Measurements from ENCODE around the gene SH3D19.
"Not testable (repeated sequence)": the region's sequence is repeated elsewhere in the genome, so short reads cannot be mapped to it uniquely, and the experiment has no call there.

SH3D19 gene

DNA sequence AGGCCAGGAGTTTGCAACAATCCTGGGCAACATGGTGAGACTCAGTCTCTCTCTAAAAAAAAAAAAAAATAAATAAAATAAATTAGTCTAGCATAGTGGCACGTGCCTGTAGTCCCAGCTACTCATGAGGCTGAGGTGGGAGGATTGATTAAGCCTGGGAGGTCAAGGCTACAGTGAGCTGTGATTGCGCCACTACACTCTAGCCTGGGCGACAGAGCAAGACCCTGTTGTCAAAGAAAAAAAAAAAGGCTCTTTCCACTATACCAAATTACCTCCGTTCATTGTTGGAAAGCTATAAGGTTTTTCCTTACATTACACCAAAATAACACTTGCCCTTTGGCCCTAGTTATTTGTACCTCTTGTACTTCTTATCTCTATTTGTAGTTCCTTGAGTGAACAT, 58.3 kb downstream of the SH3D19 start:
- DNase-seq = no peak

DNA sequence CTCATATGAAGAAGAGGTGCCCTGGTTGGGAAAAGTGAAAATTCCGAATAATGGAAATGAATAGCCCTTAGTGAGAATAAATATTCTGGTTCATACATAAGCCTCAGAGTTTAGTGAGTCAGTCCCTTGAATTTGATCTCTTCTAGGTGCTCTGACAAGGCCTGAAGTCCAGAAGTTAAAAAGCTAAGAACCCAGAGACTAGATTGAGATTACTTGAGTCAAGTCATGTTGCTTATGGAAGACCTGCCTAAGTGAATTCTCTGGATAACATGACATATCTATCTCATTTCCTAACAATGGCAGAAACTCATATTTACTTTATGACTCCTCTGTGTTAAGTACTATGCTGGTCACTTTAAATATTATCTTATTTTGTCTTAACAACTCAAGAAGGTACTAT, 58.9 kb downstream of the SH3D19 start:
- no peak for DNase-seq

DNA sequence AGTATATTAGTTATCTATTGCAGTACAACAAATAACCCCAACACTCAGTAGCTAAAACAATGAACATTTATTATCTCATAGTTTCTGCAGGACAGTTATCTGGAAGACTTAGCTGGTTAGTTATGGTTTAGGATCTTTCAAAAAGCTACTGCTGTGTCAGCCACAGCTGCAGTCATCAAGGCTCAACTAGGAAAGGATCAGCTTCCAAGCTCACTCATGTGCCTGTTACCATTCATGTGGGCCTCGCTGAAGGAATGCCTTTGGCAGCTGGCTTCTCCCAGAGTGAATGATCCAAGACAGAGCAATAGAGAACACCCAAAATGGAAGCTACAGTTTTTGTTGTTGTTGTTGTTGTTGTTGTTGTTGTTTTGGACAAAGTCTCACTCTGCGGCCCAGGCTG, 62.0 kb downstream of the SH3D19 start:
- no peak for DNase-seq

DNA sequence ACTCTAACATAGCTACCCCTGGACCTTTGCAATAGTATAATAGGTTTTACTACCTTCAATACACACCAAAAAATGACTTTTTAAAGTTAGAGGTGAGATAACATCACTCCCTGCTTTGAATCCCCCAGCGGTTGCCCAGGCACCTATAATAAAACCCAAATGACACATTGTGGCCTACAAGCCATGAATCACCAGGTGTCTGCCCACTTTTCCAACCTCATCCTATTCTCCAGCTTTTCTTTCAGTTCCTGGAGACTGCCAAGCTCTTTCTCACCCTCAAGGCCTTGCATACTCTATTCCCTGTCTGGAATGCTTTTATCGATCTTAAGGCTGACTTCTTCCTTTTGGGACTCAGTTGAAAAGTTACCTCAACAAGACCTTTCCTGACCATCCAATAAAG, 64.9 kb downstream of the SH3D19 start:
- DNase-seq = no peak

DNA sequence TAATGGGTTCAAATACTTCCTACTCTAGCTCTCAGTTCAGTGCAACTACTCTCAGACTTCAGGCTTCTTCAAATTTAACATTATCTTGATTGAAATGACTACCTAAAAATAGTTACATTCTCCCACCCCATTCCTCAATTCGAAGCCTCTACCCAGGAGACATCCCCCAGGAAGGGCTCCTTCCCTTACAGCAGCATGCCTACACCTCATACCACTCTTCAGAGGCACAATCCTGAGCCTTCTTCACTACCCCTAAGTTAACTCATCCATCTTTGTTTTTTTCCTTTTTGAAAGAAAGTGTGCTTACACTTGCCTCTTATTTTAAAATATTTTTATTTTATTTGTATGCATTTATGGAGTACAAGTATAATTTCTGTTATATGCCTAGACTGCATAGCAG, 65.7 kb downstream of the SH3D19 start:
- no peak for DNase-seq

DNA sequence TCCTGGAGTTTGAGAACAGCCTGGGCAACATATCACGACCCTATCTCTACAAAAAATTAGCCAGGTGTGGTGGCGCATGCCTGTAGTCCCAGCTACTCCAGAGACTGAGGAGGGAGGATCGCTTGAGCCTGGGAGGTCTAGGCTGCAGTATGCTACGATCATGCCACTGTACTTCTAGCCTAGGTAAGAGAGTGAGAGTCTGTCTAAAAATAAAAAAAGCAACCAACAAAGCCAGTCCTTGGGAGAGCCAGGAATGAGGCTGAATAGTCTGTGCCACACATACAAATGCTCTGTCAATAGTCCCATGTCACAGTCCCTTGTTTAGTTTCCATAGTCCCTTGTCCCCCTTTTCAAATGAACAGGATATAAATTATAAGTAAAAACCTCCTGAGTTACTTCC, 67.7 kb downstream of the SH3D19 start:
- DNase-seq = no peak

DNA sequence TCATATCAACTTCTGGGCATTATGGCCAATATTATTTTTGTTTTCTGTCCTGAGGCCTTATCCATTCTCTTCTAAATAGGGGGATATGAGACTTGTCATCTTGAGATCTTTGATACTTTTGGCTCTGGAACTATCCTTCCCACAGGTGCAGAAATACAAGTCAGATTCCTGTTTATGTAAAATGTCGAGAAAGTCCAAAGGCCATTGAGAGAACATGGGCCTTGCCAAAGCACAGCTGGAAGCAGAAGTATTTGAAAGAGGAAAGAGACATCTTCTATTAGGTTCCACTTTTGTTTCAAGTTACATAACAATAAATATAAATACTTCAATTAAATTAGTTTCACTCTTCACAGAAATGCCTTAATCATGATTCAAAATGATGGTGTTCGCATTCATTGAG, 69.3 kb downstream of the SH3D19 start:
- DNase-seq = no peak

DNA sequence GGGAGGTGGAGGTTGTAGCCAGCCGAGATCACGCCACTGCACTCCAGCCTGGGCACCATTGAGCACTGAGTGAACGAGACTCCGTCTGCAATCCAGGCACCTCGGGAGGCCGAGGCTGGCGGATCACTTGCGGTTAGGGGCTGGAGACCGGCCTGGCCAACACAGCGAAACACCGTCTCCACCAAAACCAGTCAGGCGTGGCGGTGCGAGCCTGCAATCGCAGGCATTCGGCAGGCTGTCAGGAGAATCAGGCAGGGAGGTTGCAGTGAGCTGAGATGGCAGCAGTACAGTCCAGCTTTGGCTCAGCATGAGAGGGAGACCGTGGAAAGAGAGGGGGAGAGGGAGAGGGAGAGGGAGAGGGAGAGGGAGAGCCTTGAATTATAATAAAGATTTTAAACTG, 69.7 kb downstream of the SH3D19 start:
- DNase-seq = not testable (repeated sequence)

DNA sequence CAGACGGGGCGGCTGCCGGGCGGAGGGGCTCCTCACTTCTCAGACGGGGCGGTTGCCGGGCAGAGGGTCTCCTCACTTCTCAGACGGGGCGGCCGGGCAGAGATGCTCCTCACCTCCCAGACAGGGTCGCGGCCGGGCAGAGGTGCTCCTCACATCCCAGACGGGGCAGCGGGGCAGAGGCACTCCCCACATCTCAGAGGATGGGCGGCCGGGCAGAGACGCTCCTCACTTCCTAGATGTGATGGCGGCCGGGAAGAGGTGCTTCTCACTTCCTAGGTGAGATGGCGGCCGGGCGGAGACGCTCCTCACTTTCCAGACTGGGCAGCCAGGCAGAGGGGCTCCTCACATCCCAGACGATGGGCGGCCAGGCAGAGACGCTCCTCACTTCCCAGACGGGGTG, 70.2 kb downstream of the SH3D19 start:
- not testable (repeated sequence) for DNase-seq

DNA sequence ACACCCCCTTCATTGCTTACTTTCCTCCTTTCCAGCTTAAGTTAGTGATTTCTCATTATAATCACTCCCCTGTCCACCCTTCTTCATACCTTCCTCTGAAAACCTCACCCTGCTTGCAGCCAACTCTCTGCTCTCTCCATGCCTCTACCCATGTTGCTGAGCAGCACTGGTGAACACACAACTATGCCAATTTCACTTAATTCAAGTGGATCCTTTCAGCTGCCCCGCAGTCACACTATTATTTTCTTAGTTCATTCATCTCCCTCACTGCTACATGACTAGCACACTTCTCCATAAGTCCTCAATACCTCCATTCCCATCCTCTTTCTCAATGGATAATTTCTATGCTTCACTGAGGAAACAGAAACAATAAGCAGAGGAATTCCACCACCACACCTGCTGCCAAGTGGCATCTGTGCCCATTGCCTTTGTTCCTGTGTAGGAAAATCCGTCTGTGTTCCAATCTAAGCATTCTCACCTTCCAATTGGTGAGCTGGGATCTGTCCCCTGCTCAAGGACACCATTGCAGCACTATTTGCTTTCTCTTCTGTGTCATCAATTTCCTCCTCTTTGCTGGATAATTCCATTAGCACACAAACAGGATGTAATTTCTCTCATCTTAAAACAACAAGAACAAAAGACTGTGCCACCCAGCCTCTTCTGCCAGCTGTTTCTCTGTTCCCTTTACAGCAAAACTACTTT, 73.7 kb downstream of the SH3D19 start:
- no peak for DNase-seq

DNA sequence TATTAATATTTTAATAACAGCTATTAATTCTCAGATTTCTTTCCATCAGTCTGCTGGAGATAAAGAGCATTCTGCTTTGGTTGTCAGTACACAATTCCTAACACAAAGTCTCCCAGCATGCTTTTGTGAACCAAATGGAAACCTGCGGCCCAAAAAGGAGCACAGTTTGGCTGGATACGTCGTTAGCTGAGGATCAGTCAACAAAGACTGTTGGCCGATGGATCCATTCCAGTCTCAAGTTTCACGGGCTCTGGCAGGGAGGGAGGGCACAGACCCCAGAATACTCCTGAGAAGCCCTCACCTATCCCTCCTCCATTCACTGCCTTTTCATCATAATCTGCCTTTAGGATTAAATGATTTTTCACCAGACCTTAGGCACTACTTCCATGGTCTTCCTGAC, 74.7 kb downstream of the SH3D19 start:
- no peak for DNase-seq

DNA sequence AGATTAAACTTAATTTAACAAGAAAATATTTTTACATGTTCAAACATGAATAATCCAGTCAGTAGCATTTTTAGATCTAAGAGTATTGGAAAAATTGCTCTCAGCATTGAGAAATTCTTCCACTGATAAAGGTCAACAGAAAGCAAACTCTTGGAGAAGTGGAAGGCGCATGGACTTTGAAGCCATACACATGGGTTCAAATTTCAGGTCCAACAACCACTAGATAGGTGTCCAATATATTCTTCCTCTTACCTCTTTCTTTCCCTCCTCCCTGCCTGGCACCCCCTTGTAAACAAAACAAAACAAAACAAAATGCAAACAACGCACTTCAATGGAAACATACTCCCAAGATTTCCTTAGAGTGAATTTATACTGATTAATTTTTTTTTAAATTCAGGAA, 76.9 kb downstream of the SH3D19 start:
- no peak for DNase-seq

DNA sequence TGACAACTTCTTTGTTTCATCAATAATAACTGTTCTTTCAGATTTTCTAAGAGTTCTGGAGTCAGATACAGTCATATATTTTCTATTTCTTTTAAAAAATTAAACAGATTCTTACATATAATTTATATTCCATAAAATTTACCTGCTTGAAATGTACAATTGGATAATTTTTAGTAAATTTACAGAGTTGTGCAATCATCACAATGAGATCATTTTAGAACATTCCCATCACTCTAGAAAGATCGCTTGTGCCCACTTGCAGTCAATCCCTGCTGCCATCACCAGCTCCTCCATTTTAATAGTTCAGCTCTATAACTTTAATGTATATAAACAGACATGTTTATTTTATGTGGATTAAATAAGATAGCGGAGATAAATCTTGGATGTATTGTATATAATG, 78.0 kb downstream of the SH3D19 start:
- DNase-seq = no peak

DNA sequence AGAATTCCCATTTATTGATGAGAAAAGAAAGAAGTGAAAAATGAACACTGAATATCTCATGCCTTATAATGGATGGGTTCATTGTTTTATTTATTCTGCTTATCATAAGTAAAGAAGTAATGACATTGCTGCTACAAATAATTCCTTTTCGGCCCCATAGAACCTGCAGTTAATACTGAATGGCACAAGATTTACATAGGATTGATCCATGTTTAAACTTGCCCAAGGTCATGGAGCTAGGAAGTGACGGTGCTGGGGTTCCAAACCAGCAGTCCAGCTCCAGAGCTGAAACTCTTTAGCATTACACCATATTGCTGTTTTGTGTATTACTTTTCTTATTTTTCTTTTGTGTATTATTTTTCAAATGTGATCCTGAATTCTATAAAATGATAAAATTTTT, 78.7 kb downstream of the SH3D19 start:
- DNase-seq = no peak

DNA sequence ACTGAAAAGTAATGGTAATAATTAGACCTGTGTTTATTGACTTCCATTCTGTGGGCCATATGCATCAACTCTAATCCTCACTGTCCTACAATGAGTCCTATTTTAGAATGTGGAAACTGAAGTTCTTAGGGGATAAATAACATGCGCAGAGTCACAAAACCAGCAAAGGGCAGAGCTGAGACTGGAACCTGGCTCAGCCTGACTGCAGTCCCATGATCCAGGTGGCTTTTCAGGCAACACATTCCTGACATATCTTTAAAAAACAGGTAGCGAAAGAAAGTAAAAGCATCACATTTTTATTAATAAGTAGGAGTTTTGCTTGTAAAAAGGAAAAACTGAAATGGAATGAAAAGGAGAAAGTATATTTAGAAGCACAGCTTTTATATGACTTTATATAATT, 83.1 kb downstream of the SH3D19 start:
- no peak for DNase-seq

DNA sequence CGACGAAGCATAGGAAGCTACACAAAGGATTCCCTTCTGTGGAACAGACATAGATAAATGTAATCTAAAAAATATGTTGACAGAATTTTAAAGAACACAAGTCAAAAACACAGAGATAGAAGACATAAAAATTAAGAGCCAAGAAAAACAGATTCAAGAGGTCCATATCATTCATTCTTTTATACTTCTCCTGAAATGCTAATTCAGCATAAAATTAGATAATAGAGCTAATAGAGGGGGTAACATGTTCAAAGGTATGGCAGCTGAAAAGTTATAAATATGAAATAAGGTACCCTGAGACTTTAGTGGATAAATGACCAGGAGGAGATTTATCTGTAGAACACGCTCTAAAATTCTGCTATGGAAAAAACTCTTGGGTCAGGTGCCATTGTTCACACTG, 85.8 kb downstream of the SH3D19 start:
- DNase-seq = no peak

DNA sequence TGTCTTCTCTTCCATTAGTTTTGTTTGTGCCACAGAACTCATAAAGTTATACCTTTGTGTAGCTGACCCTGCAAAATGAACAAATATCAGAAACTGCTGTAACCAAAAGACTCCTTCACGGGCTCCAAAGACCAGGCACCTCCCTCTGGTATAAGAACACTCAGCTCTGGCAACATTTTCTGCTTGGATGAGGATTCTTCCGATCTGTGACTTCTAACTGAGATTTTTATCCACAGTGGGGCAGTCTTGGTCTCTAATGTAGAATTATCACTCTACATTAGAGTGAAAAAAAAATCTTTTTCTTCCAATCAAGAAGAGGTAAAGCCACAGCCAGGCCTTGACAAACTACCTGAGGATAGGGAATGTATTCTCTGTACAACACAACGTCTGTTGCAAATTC, 86.9 kb downstream of the SH3D19 start:
- DNase-seq = no peak

DNA sequence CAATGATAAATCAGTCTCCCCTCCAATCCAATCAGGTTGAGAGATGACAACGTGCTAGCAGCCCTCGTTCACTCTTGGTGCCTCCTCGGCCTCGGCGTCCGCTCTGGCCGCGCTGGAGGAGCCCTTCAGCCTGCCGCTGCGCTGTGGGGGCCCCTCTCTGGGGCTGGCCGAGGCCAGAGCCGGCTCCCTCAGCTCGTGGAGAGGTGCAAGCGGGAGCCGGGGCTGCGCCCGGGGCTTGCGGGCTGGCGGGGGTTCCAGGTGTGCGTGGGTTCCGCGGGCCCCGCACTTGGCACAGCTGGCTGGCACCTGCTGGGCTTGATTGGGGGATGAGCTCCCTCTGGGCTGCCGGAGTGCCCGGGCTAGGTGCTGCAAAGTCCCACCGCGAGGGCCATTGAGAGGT, 89.4 kb downstream of the SH3D19 start:
- DNase-seq = no peak

DNA sequence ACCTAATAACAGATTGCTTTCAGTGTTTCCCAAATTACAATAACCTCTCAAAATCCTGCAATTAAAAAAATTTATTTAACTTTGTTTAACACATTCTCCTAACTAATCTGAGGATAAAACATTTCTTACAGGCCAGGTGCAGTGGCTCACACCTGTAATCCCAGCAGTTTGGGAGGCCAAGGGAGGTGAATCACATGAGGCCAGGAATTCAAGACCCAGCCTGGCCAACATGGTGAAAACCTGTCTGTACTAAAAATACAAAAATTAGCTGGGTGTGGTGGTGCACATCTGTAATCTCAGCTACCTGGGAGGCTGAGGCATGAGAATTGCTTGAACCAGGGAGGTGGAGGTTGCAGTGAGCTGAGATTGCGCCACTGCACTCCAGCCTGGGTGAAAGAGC, 90.0 kb downstream of the SH3D19 start:
- DNase-seq = not testable (repeated sequence)

DNA sequence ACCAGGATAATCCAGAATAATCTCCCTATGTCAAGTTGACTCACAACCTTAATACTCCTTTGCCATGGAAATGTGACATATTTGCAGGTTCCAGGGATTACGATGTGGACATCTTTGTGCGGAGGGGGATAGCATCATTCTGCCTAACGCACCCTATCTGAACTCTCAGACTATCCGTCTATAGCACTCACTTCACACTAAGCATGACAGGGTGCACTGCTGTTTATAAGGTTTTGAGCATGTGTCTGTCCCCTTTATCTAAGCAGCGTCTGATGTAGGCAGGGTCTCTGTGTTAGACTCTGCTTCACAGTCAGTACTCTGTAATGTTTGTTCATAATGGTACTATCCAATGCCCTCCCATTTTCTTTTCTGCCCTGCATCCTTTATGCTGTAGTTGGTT, 91.8 kb downstream of the SH3D19 start:
- DNase-seq = no peak

DNA sequence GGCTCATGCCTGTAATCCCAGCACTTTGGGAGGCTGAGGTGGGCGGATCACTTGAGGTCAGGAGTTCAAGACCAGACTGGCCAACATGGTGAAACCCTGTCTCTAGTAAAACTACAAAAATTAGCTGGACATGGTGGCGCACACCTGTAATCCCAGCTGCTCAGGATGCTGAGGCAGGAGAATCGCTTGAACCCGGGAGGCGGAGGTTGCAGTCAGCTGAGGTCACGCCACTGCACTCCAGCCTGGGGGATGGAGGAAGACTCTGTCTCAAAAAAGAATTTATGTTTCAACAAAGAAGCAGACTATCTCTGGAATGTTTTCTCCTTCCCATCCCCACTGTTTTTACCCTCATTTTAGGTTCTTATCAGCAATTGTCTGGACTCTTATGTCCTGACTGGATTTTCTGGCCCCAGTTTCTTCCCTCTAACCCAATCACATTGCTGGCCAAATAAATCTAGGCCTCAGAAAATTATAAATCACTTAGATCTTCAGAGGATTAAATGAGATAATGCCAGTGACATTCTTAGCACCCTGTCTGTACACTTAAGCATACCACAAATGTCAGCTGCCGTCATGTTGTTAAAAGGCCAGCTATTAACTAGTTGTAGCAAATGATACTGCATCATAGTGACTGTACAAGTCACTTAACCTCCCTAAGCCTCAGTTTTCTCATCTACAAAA, 93.3 kb downstream of the SH3D19 start:
- DNase-seq = no peak

DNA sequence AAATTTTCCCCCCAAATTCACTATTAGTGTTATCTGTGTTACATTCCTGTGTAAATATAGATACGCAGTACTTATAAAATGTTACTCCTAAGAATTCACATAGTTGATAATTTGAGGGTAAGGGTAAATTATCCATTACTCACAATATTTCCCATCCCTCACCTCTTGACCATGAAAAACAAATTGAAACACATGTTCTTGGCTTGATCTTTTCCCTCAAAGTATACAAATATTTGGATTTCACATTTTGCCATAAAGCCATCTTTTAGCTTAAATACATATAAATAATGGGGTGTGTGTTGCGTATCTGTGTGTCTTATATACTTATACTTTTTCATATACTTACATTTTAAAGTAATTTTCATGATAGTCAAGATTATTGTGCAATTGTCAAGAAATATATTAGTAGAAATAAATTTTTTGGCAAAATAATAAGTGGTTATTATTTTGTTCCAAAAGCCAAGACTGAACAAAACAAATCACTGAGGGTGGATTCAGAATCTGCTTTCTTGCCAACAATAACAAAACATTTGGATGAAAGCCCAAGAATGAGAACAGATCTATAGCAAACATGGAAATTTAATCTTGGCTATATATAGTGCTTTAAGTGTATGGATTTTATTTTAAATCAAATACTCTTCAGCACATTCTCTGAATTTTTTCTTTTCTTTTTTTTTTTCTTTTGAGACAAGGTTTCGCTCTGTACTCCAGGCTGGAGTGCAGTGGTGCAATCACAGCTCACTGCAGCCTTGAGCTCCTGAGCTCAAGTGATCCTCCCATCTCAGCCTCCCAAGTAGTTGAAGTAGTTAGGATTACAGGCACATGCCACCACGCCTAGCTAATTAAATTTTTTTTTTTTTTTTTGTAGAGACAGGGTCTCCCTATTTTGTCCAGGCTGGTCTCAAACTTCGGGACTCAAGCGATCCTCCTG, 97.0 kb downstream of the SH3D19 start:
- no peak for DNase-seq

DNA sequence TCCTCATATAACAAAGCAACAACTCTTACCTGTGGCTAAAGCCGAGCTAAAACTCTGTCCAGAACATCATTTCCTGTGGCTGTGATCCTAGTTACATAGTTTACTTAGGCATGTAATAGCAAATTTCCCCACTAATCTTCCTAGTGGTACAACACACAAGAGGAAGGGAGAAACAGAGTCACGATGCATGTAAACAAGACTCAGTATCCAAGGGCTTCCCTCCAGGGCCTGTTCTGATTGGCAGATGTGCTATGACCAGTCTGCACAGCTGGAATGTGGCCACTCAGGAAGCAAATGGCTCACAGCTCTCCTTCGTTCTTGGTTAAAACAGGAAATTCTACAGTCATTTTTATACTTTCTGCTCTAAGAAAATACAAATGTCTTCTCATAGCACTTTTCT, 97.7 kb downstream of the SH3D19 start:
- DNase-seq = no peak

DNA sequence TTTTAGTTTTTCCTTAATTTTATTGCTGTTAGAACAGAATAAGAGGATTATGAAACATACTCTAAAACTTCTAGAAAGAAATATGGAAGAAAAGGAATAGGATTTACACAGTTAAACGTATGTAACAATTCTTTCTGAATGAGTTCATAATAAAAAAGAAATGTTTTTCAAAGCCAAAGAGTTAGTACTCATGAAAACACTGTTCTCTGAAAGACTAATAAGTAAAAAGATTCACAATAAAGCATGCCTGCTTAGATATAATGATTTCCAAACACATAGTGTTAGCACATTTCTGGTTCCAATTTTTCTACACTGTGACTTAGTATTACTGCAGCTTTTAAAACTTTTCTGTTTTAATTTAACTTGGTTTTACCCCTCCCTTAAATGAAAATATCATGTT, 98.2 kb downstream of the SH3D19 start:
- no peak for DNase-seq

Data from activated CD4-positive, alpha-beta T cell treated with anti-CD3 and anti-CD28 coated beads, Interleukin-2, amount 50 U/mL, for 48 hours (primary cell).